IMR-90 (cell line): ENCODE results near the gene NOS1AP. TPM values are rescaled to one million over a fixed set of nuclear protein-coding genes. Genes with fewer than 3 reads are reported as not detected.

Experiments
- ATAC-seq: fragments of 200-7000 bp; cut with Tn5 transposase; 2 replicates; pipeline ENCODE4 v1.9.1; 2020; ENCODE audit warnings: low read depth, mild to moderate bottlenecking, moderate library complexity
- BruUV-seq: library from RNA; stranded (reverse); fragments of 400-500 nt; replicated peaks from 2 replicates; lab custom pipeline; 2021; lab: Mats Ljungman, UMichigan
- CTCF ChIA-PET: fragments of 300-600 bp; formaldehyde crosslinking; extraction: SDS; loops from one replicate; lab custom pipeline; 2021; ENCODE audit warnings: antibody characterized with exemption; lab: Yijun Ruan, JAX
- POLR2A ChIA-PET: fragments of 300-600 bp; sonication (Branson Sonifier 250); formaldehyde crosslinking; loops from one replicate; lab custom pipeline; 2022; ENCODE audit warnings: antibody characterized with exemption; ENCODE audit not compliant: unreplicated experiment; lab: Charles Lee
- DNase-seq: peaks from one replicate; pipeline ENCODE4 v3.0.0; 2013
- H2AFZ ChIP-seq: replicated peaks from 2 replicates; pipeline ENCODE3; 2013; ENCODE audit warnings: low read length, mild to moderate bottlenecking; ENCODE audit not compliant: poor library complexity
- H2AK5ac ChIP-seq: 2 replicates; pipeline ENCODE4 v1.6.1; 2013; ENCODE audit warnings: low read depth, low read length, inconsistent platforms
- H2AK9ac ChIP-seq: replicated peaks from 2 replicates; pipeline ENCODE3; 2013; ENCODE audit warnings: mild to moderate bottlenecking, low read depth, low read length, moderate library complexity; ENCODE audit not compliant: poor library complexity
- H2BK120ac ChIP-seq: 2 replicates; pipeline ENCODE4 v1.6.1; 2013; ENCODE audit warnings: low read depth, low read length, inconsistent platforms
- H2BK15ac ChIP-seq: 3 replicates; pipeline ENCODE4 v1.6.1; 2013; ENCODE audit warnings: low read depth, low read length, inconsistent platforms
- H2BK20ac ChIP-seq: 2 replicates; pipeline ENCODE4 v1.6.1; 2013; ENCODE audit warnings: low read depth, mild to moderate bottlenecking, inconsistent platforms, low read length, moderate library complexity
- H2BK5ac ChIP-seq: 2 replicates; pipeline ENCODE4 v1.6.1; 2013; ENCODE audit warnings: mild to moderate bottlenecking, low read depth, low read length, inconsistent platforms; ENCODE audit not compliant: poor library complexity, severe bottlenecking
- H3K14ac ChIP-seq: replicated peaks from 2 replicates; pipeline ENCODE4 v1.6.1; 2013; ENCODE audit warnings: low read depth, low read length, inconsistent platforms
- H3K18ac ChIP-seq: 2 replicates; pipeline ENCODE4 v1.6.1; 2013; ENCODE audit warnings: low read depth, low read length, control low read depth
- H3K23ac ChIP-seq: 2 replicates; pipeline ENCODE4 v1.6.1; 2013; ENCODE audit warnings: low read depth, low read length, inconsistent platforms
- H3K27ac ChIP-seq: 2 replicates; pipeline ENCODE4 v1.5.1; 2013; ENCODE audit warnings: mild to moderate bottlenecking, control low read depth, low read length; ENCODE audit not compliant: insufficient read depth
- H3K27me3 ChIP-seq: 2 replicates; pipeline ENCODE4 v1.6.1; 2013; ENCODE audit warnings: low read length; ENCODE audit not compliant: control insufficient read depth, insufficient read depth
- H3K36me3 ChIP-seq: 2 replicates; pipeline ENCODE4 v1.6.1; 2013; ENCODE audit warnings: low read length, mixed read lengths; ENCODE audit not compliant: control insufficient read depth, insufficient read depth
- H3K4ac ChIP-seq: 2 replicates; pipeline ENCODE4 v1.6.1; 2013; ENCODE audit warnings: low read depth, low read length, inconsistent platforms
- H3K4me1 ChIP-seq: 2 replicates; pipeline ENCODE4 v1.6.1; 2013; ENCODE audit warnings: low read length, mixed read lengths; ENCODE audit not compliant: control insufficient read depth, insufficient read depth
- H3K4me2 ChIP-seq: 2 replicates; pipeline ENCODE4 v1.6.1; 2013; ENCODE audit warnings: low read depth, mild to moderate bottlenecking, control low read depth, low read length, moderate library complexity
- H3K4me3 ChIP-seq: 2 replicates; pipeline ENCODE4 v1.5.1; 2013; ENCODE audit warnings: low read depth, mild to moderate bottlenecking, control low read depth, low read length, moderate library complexity; ENCODE audit not compliant: insufficient read depth
- H3K56ac ChIP-seq: 2 replicates; pipeline ENCODE4 v1.6.1; 2013; ENCODE audit warnings: low read length, inconsistent platforms; ENCODE audit not compliant: insufficient read depth; ENCODE audit errors: extremely low read depth
- H3K79me1 ChIP-seq, 2 experiments: 2 replicates each; pipeline ENCODE4 v1.6.1; 2013; ENCODE audit warnings: low read length in 2 of 2, inconsistent platforms in 1 of 2, low read depth in 1 of 2
- H3K9ac ChIP-seq: 2 replicates; pipeline ENCODE4 v1.6.1; 2013; ENCODE audit warnings: low read depth, low read length, control low read depth
- H3K9me1 ChIP-seq: 2 replicates; pipeline ENCODE4 v1.6.1; 2013; ENCODE audit warnings: low read length, inconsistent platforms; ENCODE audit not compliant: insufficient read depth
- H3K9me3 ChIP-seq: 2 replicates; pipeline ENCODE4 v1.6.1; 2013; ENCODE audit warnings: low read length; ENCODE audit not compliant: control insufficient read depth, insufficient read depth
- H4K20me1 ChIP-seq: 2 replicates; pipeline ENCODE4 v1.6.1; 2013; ENCODE audit warnings: low read length, inconsistent platforms; ENCODE audit not compliant: insufficient read depth
- H4K5ac ChIP-seq: 2 replicates; pipeline ENCODE4 v1.6.1; 2013; ENCODE audit warnings: mild to moderate bottlenecking, low read depth, low read length, control low read depth
- H4K8ac ChIP-seq, 2 experiments: 2 replicates each; pipeline ENCODE4 v1.6.1; 2013; ENCODE audit warnings: low read depth in 2 of 2, low read length in 2 of 2, control low read depth in 1 of 2, inconsistent platforms in 1 of 2
- H4K91ac ChIP-seq: 2 replicates; pipeline ENCODE4 v1.6.1; 2013; ENCODE audit warnings: low read depth, low read length, inconsistent platforms; ENCODE audit not compliant: insufficient read depth
- BHLHE40 ChIP-seq: fragments of 150-350 bp; IDR thresholded peaks from 2 replicates; pipeline ENCODE4 v1.6.1; 2016; ENCODE audit warnings: mild to moderate bottlenecking, low read depth, low read length
- CHD1 ChIP-seq: IDR thresholded peaks from 2 replicates; pipeline ENCODE4 v1.6.1; 2012; ENCODE audit warnings: low read depth, low read length, improper control_type of control experiment
- MAZ ChIP-seq: IDR thresholded peaks from 2 replicates; pipeline ENCODE4 v1.6.1; 2012; ENCODE audit warnings: low read depth, mild to moderate bottlenecking, low read length, improper control_type of control experiment, moderate library complexity, borderline replicate concordance
- MXI1 ChIP-seq: IDR thresholded peaks from 2 replicates; pipeline ENCODE4 v1.6.1; 2012; ENCODE audit warnings: low read depth, mild to moderate bottlenecking, low read length, moderate library complexity, borderline replicate concordance
- NFE2L2 ChIP-seq: fragments of 150-350 bp; IDR thresholded peaks from 2 replicates; pipeline ENCODE4 v1.6.1; 2016; ENCODE audit warnings: low read depth, mild to moderate bottlenecking, low read length
- POLR2A ChIP-seq: IDR thresholded peaks from 2 replicates; pipeline ENCODE4 v1.6.1; 2012; ENCODE audit warnings: mild to moderate bottlenecking, low read depth, low read length
- RAD21 ChIP-seq: IDR thresholded peaks from 2 replicates; pipeline ENCODE4 v1.6.1; 2012; ENCODE audit warnings: low read length, improper control_type of control experiment
- RCOR1 ChIP-seq: IDR thresholded peaks from 2 replicates; pipeline ENCODE4 v1.6.1; 2012; ENCODE audit warnings: mild to moderate bottlenecking, low read length, improper control_type of control experiment; ENCODE audit not compliant: insufficient replicate concordance
- SMC3 ChIP-seq: fragments of 150-350 bp; IDR thresholded peaks from 2 replicates; pipeline ENCODE4 v1.6.1; 2016; ENCODE audit warnings: low read depth, mild to moderate bottlenecking, antibody characterized with exemption, low read length, moderate library complexity
- WGBS, 2 experiments: methylation state at CpG; one replicate each; pipeline versions ENCODE4 v1.1.5 to v1.1.7; 2013; ENCODE audit warnings: missing lambda C conversion rate in 2 of 2; ENCODE audit not compliant: insufficient read length in 1 of 2; ENCODE audit errors: extremely low coverage in 2 of 2; 5-methylcytosine and 5-hydroxymethylcytosine counted together
- dilution Hi-C: fragments of 300-500 bp; cut with HindIII; formaldehyde crosslinking; loops from one replicate; pipeline ENCODE4 v1.14.3; 2018; ENCODE audit warnings: low sequenced_read_pairs; ENCODE audit not compliant: unreplicated experiment
- in situ Hi-C: fragments of 300-500 bp; cut with MboI; formaldehyde crosslinking; loops from 3 replicates; pipeline ENCODE4 v1.14.3; 2019; ENCODE audit warnings: low sequenced_read_pairs, inconsistent platforms, mixed read lengths
- intact Hi-C: fragments of 100-400 bp; cut with micrococcal nuclease; formaldehyde crosslinking; loops from 2 replicates; pipeline ENCODE4 v1.10.0; 2022
- polyA plus RNA-seq, 3 experiments: library from polyadenylated mRNA; depleted of rRNA; stranded (reverse); fragments of >200 nt; gene quantifications; 2 replicates each; pipeline ENCODE4 v1.2.3, GENCODE V29; 2012; ENCODE audit warnings: low replicate concordance in 1 of 3
- total RNA-seq: library from RNA; depleted of rRNA; stranded (reverse); fragments of >200 nt; gene quantifications from 2 replicates; pipeline ENCODE4 v1.2.3, GENCODE V29; 2012
- TF ChIP-seq, protein P1 (sequence below): conservative IDR thresholded peaks from 2 replicates; pipeline ENCODE4 v1.5.1; 2012; ENCODE audit warnings: mild to moderate bottlenecking, low read depth, low read length, improper control_type of control experiment
- TF ChIP-seq, protein P2 (sequence below): fragments of 150-350 bp; IDR thresholded peaks from 2 replicates; pipeline ENCODE4 v1.6.1; 2017; ENCODE audit warnings: mild to moderate bottlenecking, antibody characterized with exemption, low read length, low read depth

The NOS1AP gene
- total and polyA plus RNA-seq, 2 of the 4 experiments (the other 2 are of a cell fraction) = 0.18 to 0.19 TPM

DNA sequence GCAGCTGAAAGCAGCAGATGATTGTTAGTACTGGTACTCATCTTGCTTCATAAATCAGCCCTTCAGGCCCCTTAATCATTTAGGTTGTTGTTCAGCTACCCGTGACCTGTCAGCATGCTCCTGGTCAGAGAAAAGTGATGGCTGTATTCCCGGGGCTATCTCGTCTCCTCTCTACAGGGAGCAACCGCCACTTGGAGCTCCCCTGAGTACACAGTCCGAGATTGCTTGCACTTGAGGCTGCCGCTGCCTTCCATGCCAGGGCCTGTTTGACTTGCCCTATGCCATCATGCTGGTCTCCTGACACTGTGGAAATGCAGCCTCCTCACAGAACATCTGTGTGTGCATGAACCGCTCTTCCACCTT, 209.6 kb downstream of the NOS1AP start:
- Histone ChIP-seq H3K14ac (no peak overlapping the region), H2BK15ac (no peak overlapping the region)
- WGBS, 2 experiments = 37% methylated on average over 5 of the region's 7 CpGs; no CpG with 5 or more reads in 1 of the 2 experiments

More for the DNA sequence above, 209.6 kb downstream of the NOS1AP start:
- Histone ChIP-seq H2BK20ac (no peak overlapping the region), H4K5ac (no peak overlapping the region), H3K4me2 (no peak overlapping the region), H2AK5ac (no peak overlapping the region), H3K9ac (no peak overlapping the region), H3K9me1 (no peaks in the 10 kb centered on the region), H3K23ac (no peak overlapping the region), H4K20me1 (no peaks in the 10 kb centered on the region), H3K27me3 (peaks cover 18% of the 10 kb centered on the region), H3K4me3 (no peak overlapping the region), H3K4ac (no peak overlapping the region), H2BK5ac (no peak overlapping the region), H2AFZ (no peak overlapping the region), H2BK120ac (no peak overlapping the region), H3K18ac (no peak overlapping the region), H2AK9ac (no peak overlapping the region), H3K79me1 (no peaks in the 10 kb centered on the region), H3K4me1 (no peaks in the 10 kb centered on the region), H3K56ac (no peak overlapping the region), H3K27ac (no peak overlapping the region), H4K91ac (no peak overlapping the region), H3K9me3 (no peaks in the 10 kb centered on the region), H4K8ac (no peak overlapping the region), H3K36me3 (no peaks in the 10 kb centered on the region)
- no TSS peak for BruUV-seq
- no peak for TF ChIP-seq MAZ
- TF ChIP-seq CHD1 = no peak
- no peak for TF ChIP-seq SMC3
- no peak for TF ChIP-seq RCOR1
- no peak for TF ChIP-seq RAD21
- no peak for TF ChIP-seq BHLHE40
- TF ChIP-seq, protein P1, sequence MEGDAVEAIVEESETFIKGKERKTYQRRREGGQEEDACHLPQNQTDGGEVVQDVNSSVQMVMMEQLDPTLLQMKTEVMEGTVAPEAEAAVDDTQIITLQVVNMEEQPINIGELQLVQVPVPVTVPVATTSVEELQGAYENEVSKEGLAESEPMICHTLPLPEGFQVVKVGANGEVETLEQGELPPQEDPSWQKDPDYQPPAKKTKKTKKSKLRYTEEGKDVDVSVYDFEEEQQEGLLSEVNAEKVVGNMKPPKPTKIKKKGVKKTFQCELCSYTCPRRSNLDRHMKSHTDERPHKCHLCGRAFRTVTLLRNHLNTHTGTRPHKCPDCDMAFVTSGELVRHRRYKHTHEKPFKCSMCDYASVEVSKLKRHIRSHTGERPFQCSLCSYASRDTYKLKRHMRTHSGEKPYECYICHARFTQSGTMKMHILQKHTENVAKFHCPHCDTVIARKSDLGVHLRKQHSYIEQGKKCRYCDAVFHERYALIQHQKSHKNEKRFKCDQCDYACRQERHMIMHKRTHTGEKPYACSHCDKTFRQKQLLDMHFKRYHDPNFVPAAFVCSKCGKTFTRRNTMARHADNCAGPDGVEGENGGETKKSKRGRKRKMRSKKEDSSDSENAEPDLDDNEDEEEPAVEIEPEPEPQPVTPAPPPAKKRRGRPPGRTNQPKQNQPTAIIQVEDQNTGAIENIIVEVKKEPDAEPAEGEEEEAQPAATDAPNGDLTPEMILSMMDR = no peak
- no peak for TF ChIP-seq NFE2L2
- TF ChIP-seq, protein P2, sequence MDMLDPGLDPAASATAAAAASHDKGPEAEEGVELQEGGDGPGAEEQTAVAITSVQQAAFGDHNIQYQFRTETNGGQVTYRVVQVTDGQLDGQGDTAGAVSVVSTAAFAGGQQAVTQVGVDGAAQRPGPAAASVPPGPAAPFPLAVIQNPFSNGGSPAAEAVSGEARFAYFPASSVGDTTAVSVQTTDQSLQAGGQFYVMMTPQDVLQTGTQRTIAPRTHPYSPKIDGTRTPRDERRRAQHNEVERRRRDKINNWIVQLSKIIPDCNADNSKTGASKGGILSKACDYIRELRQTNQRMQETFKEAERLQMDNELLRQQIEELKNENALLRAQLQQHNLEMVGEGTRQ = no peak
- no peak for TF ChIP-seq POLR2A
- no peak for TF ChIP-seq MXI1
- CTCF ChIA-PET = no interaction called here
- dilution Hi-C loops (no loop called here), in situ Hi-C loops (loop anchor here (5.0 kb wide), 1 partner anchor 222 kb away; no protein-coding TSS in a partner anchor), intact Hi-C loops (loop anchor here (5.0 kb wide), 1 partner anchor 113 kb away; no protein-coding TSS in a partner anchor)
- POLR2A ChIA-PET = no interaction called here
- DNase-seq = no peak
- no peak for ATAC-seq
